GM12864 (cell line): Measurements from ENCODE around the gene SULT2A1.

Source experiments
- DNase-seq: peaks from one replicate; pipeline ENCODE4 v3.0.0-alpha.2; 2011; ENCODE audit warnings: low read depth
- H3K4me3 ChIP-seq: 2 replicates; pipeline ENCODE4 v1.5.1; 2011; ENCODE audit warnings: mild to moderate bottlenecking, low read depth, low read length, control low read depth
- TF ChIP-seq, protein P1 (sequence below): IDR thresholded peaks from 2 replicates; pipeline ENCODE4 v1.5.1; 2011; ENCODE audit warnings: low read depth, mild to moderate bottlenecking, moderate library complexity, low read length, control low read depth, inconsistent platforms; ENCODE audit errors: missing control alignments

Gene SULT2A1

DNA sequence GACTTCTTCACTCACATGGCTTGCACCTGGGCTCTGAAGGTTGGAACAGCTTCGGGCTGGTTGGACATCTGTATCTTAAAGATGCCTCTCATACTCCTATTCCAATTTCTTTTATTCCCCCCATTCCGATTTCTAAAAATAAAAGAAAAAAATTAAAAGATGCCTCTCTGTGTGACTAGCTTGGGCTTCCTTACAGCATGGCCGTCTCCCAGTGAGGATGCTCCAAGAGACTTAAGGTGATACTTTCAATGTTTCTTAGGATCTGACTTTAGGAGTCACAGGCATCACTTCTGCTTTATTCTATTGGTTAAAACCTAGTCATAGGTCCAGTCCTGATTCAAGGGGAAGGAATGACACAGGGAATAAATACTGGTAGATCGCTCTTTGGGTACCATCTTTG is 9.9 kb upstream of the SULT2A1 start:
- DNase-seq: no peak
- TF ChIP-seq, protein P1, sequence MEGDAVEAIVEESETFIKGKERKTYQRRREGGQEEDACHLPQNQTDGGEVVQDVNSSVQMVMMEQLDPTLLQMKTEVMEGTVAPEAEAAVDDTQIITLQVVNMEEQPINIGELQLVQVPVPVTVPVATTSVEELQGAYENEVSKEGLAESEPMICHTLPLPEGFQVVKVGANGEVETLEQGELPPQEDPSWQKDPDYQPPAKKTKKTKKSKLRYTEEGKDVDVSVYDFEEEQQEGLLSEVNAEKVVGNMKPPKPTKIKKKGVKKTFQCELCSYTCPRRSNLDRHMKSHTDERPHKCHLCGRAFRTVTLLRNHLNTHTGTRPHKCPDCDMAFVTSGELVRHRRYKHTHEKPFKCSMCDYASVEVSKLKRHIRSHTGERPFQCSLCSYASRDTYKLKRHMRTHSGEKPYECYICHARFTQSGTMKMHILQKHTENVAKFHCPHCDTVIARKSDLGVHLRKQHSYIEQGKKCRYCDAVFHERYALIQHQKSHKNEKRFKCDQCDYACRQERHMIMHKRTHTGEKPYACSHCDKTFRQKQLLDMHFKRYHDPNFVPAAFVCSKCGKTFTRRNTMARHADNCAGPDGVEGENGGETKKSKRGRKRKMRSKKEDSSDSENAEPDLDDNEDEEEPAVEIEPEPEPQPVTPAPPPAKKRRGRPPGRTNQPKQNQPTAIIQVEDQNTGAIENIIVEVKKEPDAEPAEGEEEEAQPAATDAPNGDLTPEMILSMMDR: no peak
- H3K4me3 ChIP-seq: no peak overlapping the region

DNA sequence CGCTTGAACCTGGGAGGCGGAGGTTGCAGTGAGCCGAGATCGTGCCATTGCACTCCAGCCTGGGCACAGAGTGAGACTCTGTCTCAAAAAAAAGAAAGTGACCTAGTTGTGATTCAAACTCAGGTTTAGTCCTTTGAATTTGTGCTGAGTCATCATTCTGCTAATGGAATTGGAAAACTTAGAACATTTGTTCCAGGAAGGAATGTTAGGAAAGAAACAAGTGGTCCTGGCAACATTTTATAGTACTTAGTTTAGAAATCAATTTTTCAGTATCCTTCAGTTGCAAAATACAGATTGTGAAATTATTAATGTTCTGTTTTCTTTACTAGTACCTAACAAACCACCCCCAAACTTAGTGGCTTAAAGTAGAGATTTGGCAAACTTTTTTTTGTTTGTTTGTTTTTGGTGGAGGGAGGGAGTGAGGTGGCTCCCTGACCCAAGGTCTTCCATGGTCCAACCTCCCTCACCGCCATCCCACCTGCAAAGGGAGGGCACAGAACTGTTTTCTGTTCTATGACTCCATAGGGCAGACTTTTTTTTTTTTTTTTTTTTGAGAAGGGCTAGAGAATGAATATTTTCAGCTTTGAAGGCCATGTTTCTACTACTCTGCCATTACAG is 9.2 kb upstream of the SULT2A1 start:
- no peak overlapping the region for H3K4me3 ChIP-seq
- no peak for DNase-seq
- TF ChIP-seq, protein P1: no peak

DNA sequence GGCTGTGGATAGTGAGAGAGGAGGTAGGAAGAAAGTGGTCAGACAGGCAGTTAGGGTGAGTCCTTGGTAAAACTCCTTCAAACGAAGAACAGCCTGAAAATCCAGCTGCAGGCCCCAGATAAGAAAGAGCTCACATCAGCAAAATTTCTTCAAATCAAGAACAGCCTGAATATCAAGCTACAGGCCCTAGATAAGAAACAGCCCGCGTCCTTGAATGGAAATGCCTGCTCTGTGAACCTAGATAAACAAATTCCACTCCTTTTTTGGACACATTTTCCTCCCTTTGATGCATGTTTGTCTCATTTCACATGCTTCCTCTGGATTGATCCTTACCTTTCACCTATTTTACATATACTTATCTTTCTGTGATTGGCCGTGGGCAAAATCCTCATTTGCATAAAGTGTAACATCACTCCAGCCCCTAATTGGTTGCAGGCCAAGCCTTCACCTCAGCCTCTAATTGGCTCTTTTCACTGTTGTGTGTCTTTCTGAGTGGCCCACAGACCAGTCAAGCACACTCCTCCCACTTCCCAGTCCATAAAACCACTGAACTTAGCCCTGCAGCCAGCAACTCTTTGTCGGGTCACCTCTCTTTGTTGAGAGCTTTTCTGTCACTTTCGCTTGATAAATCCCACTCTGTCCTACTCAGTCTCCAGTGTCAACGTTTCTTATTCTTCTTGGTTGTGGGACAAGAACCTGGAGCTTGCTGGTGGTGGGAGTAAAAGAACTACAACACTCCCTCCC is 6.0 kb upstream of the SULT2A1 start:
- TF ChIP-seq, protein P1: no peak

DNA sequence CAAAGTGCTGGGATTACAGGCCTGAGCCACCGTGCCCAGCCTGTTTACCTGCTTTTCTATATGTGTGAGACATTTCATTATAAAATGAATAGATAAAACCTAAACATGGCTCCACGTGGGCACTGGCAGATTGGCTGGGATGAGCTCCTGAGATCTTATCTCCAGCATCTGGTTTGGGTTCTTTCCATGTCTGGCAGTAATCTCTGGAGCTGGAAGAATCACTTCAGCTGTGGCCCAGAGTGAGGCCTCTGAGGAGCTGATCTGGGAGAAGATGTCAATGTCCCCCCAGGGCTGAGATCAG is 5.5 kb upstream of the SULT2A1 start:
- no peak overlapping the region for H3K4me3 ChIP-seq
- TF ChIP-seq, protein P1: no peak
- DNase-seq: no peak

More for the DNA sequence above, 6.0 kb upstream of the SULT2A1 start:
- no peak for DNase-seq
- H3K4me3 ChIP-seq: no peak overlapping the region

DNA sequence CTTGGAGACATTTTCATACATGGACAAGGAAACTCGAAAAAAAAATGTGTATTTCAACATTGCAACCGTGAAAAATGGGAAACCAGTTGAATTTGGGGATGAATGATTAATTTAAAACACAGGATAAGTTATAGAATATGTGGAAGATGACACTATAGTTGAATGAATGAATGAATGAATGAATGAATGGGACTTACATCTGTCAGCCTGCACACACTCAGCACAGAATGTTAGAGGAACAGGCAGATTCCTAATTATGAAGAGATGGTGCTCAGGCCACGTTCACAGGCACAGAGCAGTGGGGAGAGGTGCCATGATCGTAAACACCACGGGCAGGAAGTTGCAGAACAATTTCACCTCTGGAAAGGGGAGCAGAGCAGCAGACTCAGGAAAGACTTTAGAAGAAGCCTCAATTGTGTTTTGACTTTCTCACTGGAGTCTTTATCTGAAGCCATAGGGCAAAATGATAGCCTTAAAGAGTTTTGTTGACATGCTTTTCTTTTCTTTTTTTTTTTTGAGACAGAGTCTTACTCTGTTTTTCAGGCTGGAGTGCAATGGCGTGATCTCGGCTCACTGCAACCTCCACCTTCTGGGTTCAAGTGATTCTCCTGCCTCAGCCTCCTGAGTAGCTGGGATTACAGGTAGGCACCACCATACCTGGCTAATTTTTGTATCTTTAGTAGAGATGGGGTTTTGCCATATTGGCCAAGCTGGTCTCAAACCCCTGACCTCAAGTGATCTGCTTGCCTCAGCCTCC is 4.9 kb upstream of the SULT2A1 start:
- H3K4me3 ChIP-seq: no peak overlapping the region
- TF ChIP-seq, protein P1: no peak
- DNase-seq: no peak

DNA sequence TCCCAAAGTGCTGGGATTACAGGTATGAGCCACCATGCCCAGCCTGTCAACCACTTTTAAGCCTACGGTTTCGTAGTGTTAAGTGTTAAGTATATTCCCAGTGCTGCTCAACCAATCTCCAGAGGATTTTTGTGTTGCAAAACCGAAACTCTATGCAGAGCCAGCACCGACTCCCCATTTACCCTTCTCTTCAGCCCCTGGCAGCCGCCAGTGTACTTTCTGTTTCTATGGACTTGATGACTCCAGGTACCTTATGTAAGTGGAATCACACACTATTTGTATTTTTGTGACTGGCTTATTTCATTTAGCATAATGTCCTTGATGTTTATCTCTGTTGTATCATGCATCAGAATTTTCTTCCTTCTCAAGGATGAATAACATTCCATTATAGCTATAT is 1.1 kb downstream of the SULT2A1 start:
- DNase-seq: no peak
- no peak overlapping the region for H3K4me3 ChIP-seq
- TF ChIP-seq, protein P1: no peak
